SK-N-SH treated with all-trans-retinoic acid at 6 μM for 48 hours (cell line): ENCODE data around the gene GLIPR1L1.

Source experiments
- GLIS3 ChIP-seq: fragments of 250-450 bp; sonication (Bioruptor Pico); IDR thresholded peaks from 2 replicates; pipeline ENCODE4 v1.5.0; 2020; ENCODE audit warnings: mild to moderate bottlenecking, moderate library complexity
- ZFP30 ChIP-seq: fragments of 450-650 bp; formaldehyde crosslinking; IDR thresholded peaks from 2 replicates; pipeline ENCODE4 v1.5.0; 2022; ENCODE audit warnings: mild to moderate bottlenecking, moderate library complexity
- ZNF8 ChIP-seq: fragments of 450-650 bp; formaldehyde crosslinking; IDR thresholded peaks from 2 replicates; pipeline ENCODE4 v1.5.0; 2020; ENCODE audit warnings: mild to moderate bottlenecking, moderate library complexity
- TF ChIP-seq, protein P1 (sequence below): fragments of 250-450 bp; sonication (Bioruptor Pico); IDR thresholded peaks from 2 replicates; pipeline ENCODE4 v1.5.1; 2021; ENCODE audit warnings: mild to moderate bottlenecking, moderate library complexity
- TF ChIP-seq, protein P2 (sequence below): fragments of 250-450 bp; sonication (Bioruptor Pico); IDR thresholded peaks from 2 replicates; pipeline ENCODE4 v1.8.0; 2020; ENCODE audit warnings: mild to moderate bottlenecking, moderate library complexity, borderline replicate concordance
- TF ChIP-seq, protein P3 (sequence below): fragments of 250-450 bp; sonication (Bioruptor Pico); IDR thresholded peaks from 2 replicates; pipeline ENCODE4 v1.8.0; 2021; ENCODE audit warnings: low read depth, mild to moderate bottlenecking, moderate library complexity, borderline replicate concordance

DNA sequence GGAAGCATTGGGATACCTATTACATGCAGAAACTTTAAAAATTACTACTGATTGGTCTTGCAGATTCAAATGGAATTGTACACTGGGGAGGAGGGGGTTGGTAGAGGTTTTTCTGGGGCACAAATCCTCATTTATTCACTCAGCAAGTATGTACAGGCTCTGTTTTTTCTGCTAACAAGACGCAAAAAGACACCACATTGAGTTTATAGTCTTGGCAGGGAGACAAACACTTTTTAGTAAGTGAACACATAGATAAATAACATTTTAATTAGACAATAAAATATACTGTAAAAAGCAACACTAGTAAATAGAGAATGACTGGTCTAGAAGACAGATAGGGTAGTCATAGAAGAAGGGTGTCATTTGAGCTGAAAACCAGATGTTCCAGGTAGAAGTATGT is 80.2 kb downstream of the GLIPR1L1 start:
- TF ChIP-seq ZFP30 (CRISPR knock-in tag) (no peak), ZNF8 (CRISPR knock-in tag) (no peak), GLIS3 (CRISPR knock-in tag) (no peak)
- TF ChIP-seq, protein P1, sequence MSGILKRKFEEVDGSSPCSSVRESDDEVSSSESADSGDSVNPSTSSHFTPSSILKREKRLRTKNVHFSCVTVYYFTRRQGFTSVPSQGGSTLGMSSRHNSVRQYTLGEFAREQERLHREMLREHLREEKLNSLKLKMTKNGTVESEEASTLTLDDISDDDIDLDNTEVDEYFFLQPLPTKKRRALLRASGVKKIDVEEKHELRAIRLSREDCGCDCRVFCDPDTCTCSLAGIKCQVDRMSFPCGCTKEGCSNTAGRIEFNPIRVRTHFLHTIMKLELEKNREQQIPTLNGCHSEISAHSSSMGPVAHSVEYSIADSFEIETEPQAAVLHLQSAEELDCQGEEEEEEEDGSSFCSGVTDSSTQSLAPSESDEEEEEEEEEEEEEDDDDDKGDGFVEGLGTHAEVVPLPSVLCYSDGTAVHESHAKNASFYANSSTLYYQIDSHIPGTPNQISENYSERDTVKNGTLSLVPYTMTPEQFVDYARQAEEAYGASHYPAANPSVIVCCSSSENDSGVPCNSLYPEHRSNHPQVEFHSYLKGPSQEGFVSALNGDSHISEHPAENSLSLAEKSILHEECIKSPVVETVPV, result no peak
- TF ChIP-seq, protein P2, sequence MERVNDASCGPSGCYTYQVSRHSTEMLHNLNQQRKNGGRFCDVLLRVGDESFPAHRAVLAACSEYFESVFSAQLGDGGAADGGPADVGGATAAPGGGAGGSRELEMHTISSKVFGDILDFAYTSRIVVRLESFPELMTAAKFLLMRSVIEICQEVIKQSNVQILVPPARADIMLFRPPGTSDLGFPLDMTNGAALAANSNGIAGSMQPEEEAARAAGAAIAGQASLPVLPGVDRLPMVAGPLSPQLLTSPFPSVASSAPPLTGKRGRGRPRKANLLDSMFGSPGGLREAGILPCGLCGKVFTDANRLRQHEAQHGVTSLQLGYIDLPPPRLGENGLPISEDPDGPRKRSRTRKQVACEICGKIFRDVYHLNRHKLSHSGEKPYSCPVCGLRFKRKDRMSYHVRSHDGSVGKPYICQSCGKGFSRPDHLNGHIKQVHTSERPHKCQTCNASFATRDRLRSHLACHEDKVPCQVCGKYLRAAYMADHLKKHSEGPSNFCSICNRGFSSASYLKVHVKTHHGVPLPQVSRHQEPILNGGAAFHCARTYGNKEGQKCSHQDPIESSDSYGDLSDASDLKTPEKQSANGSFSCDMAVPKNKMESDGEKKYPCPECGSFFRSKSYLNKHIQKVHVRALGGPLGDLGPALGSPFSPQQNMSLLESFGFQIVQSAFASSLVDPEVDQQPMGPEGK (CRISPR knock-in tag), result no peak
- TF ChIP-seq, protein P3, sequence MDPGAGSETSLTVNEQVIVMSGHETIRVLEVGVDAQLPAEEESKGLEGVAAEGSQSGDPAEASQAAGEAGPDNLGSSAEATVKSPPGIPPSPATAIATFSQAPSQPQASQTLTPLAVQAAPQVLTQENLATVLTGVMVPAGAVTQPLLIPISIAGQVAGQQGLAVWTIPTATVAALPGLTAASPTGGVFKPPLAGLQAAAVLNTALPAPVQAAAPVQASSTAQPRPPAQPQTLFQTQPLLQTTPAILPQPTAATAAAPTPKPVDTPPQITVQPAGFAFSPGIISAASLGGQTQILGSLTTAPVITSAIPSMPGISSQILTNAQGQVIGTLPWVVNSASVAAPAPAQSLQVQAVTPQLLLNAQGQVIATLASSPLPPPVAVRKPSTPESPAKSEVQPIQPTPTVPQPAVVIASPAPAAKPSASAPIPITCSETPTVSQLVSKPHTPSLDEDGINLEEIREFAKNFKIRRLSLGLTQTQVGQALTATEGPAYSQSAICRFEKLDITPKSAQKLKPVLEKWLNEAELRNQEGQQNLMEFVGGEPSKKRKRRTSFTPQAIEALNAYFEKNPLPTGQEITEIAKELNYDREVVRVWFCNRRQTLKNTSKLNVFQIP (CRISPR knock-in tag), result no peak
